Liver (tissue), 3 donors: ENCODE measurements around the gene ADAM10.
A peak's percentile ranks its signal among the peaks of the same experiment; 100 is the strongest.

ENCODE experiments used
- CTCF ChIP-seq: fragments of 150-350 bp; IDR thresholded peaks from 2 replicates; pipeline ENCODE4 v1.5.1; 2017; ENCODE audit warnings: improper control_type of control experiment, low read depth, low read length; ENCODE audit not compliant: missing input control
- EGR1 ChIP-seq, 2 donors: IDR thresholded peaks; 2 replicates each; pipeline ENCODE4 v1.6.1; 2016 to 2018; ENCODE audit warnings: antibody characterized with exemption in 2 of 2, low read depth in 2 of 2
- FOXA1 ChIP-seq: IDR thresholded peaks from 2 replicates; pipeline ENCODE4 v1.6.1; 2016; ENCODE audit warnings: antibody characterized with exemption
- JUND ChIP-seq, 2 donors: IDR thresholded peaks; 2 replicates each; pipeline ENCODE4 v1.6.1; 2016; ENCODE audit warnings: antibody characterized with exemption in 2 of 2
- SP1 ChIP-seq: IDR thresholded peaks from 2 replicates; pipeline ENCODE4 v1.6.1; 2018; ENCODE audit warnings: antibody characterized with exemption, mild to moderate bottlenecking
- TAF1 ChIP-seq: conservative IDR thresholded peaks from 2 replicates; pipeline ENCODE4 v1.6.1; 2016; ENCODE audit warnings: antibody characterized with exemption, mild to moderate bottlenecking
- donor health status: healthy.
- donor health status: healthy.

- TF ChIP-seq CTCF: no peak
- peak; percentile 64 for TF ChIP-seq SP1
- peak in 1 of 2 donors; percentile 51 for TF ChIP-seq EGR1 (IDR thresholded peaks at IDR 0.05; ENCODE audit: low read depth in 2 of 2)
- TF ChIP-seq FOXA1: peak; percentile 65
- peak in 1 of 2 donors; percentile 7 for TF ChIP-seq JUND (IDR thresholded peaks at IDR 0.05)
- peak; percentile 27 for TF ChIP-seq TAF1
These were observed at the start of gene ADAM10 for GRCh38 chr15:58749532-58750337.
